Hindlimb muscle (tissue), 1 donor: Measurements from ENCODE around the gene PTGDS. TPM values are rescaled to one million over a fixed set of nuclear protein-coding genes. Genes with fewer than 3 reads are reported as not detected.

ENCODE experiments used
- DNase-seq: peaks from one replicate; pipeline ENCODE4 v3.0.0-alpha.2; 2013
- polyA plus RNA-seq: library from polyadenylated mRNA; unstranded; fragments of 120-200 nt; gene quantifications from one replicate; pipeline ENCODE4 v1.2.1, GENCODE V29; 2013; ENCODE audit not compliant: insufficient read length

The PTGDS gene
- polyA plus RNA-seq, 1 donor: 24.2 TPM

DNA sequence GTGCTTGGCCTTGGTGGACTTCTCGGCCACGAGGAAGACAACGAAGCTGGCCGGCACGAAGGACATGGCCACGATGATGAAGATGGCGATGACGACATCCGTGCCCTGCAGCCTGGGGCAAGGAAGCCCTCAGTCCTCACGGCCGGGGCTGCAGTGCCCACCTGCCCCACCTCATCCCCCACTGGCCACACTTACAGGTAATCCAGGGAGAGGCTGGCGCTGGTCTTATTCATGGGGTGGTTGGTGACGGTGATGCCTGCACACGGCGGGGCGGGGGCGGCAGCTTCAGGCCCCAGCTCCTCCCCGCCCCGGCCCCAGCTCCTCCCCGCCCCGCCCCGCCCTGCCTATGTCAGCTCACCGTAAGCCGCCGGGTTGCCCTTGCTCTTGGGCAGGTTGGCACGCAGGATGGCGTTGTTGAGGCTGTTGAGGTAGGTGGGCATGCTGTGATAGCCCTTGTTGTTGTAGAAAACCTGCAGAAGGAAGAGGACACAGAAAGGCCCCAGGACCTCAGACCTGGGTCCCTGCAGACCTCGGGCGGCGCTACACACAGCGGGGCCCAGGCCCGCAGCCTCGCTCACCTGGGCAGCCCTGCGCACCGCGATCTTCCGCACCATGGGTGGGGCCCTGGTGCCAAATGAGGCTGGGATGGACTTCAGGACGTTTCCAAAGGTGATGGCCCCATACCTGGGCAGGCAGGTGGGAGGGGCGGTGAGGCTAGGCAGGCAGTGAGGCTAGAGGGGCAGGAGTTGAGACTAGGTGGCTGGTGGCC lies 34.8 kb downstream of the PTGDS start:
- DNase-seq: no peak

DNA sequence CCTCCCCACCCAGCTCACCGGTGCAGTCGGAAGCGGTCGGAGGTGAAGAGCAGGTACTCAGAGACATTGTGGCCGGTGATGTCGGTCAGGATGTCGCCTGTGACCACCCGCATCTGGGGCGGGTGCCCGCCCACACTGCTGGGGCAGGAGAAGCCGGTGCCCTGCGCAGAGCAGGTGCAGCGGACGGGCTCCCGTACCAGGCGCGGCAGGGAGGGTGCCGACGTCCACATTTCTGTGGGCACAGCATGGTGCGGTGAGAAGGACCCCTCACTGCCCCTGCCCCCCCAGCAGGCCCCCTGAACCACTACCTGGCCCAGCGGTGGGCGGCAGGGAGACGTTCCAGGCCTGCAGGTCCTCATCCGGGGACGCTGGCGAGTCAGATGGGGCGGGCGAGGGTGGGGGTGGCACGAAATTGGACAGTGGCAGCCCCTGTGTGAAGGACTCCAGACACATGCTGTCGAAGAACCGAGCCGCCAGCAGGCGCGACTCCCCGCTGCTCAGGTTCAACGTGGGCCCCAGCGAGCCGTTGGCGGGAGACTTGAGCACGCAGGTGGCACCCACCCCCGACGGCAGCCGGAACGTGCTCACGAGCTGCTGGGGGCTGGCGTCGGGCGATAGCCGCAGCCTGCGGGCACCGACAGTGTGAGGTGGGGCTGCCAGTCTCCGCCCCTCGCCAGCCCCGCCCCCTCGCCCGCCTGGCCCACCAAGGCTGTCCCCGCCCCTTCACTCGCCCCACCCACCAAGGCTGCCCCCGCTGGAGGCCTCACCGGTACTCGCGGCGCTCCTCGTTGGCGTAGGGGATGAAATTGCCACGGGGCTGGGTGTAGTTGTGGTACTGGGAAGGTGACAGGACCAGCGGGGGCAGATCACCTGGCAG lies 35.6 kb downstream of the PTGDS start:
- DNase-seq: no peak

DNA sequence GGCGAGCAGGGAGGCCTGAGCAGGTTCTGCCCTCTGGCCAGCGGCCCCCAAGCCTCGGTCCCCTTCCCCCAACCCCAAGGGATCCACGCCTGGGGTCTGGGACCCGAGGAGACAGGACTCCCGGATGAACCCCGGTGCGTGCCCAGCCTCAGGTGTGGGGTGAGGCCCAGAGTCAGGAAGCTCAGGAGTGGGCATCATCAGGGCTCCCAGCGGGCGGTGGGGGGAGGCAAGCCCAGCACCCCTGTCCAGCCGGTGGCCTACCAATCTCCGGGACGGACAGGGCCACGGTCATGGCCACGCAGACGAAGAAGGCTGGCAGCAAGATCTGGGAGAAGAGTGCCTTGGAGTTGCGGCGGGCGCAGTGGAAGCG lies 36.3 kb downstream of the PTGDS start:
- DNase-seq: no peak

DNA sequence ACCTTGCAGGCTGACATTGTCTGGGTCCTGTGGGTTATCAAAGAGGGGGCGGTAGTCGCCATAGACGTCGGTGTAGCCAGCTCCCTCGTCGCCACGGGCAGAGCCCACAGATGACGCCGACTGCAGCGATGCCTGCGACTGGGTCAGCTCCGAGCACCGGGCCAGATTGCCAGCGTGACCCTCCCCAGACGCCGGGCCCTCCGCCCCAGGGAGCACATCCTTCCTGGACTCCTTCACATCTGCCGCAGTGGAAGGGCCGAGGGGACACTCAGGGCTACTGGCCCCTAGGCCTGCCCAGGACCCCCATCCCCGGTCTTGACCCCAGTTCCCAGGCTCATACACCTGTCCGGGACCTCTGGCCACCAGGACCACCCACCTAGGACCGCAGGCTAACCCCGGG lies 36.9 kb downstream of the PTGDS start:
- no peak for DNase-seq

DNA sequence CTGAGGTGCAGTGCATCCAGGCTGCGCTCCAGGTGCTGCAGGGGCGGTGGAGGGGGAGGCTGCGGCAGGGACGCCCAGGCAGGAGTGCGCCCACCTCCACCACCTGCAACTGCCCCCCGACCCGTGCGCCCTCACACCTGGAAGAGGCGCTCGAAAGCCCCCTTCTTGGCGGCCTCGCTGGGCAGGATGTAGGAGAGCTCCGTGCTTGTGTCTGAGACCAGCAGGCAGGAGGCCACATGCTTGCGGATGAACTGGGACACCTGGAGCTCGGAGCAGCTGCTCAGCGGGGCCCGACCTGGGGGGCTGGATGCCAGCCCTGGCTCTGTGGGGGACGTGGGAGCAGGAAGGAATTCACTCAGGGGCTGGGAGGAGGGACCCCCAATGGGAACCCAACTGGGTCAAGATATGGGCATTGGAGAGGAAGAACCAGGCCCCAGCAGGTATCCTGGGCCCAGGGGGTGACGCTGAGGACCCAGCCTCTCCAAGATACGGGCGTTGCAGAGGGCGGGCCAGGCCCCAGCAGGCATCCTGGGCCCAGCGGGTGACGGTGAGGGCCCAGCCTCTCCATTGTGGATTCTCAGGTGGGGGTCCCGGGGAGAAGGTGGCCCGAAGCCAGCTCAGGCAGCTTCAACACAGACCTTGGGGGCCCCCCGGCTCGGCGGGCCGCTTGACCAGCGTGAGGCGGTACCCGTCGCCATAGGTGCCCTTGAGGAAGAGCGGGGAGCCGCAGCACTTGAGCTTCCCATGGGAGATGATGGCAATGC lies 37.7 kb downstream of the PTGDS start:
- DNase-seq: no peak

DNA sequence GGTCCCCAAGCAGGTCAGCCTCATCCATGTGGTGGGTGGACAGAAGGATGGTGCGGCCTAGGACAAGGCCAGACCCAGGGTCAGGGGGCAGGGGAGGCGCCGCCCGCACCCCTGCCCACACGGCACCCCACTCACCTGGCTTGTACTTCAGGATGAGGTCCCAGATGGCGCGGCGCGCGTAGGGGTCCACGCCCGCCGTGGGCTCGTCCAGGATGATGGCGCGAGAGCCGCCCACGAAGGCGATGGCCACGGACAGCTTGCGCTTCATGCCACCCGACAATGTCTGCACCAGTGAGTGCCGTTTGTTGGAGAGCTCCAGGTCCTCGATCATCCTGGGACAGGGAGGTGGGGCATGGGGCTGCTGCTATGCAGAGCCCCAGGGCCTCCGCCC lies 38.2 kb downstream of the PTGDS start:
- no peak for DNase-seq

DNA sequence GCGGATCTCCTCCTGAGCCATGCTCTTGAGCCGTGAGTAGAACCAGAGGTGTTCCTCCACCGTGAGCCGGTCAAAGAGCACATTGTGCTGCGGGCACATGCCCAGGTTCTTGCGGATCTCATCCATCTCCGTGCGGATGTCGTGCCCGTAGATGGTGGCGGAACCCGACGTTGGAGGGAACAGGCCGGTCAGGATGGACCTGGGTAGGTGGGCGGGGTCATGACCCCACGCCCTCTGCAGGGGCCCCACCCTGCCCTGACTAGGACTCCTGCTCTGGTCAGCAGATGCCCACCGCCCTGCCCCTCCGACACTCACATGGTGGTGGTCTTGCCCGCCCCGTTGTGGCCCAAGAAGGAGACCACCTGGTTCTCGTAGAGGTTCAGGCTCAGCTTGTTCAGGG lies 38.7 kb downstream of the PTGDS start:
- DNase-seq: no peak

DNA sequence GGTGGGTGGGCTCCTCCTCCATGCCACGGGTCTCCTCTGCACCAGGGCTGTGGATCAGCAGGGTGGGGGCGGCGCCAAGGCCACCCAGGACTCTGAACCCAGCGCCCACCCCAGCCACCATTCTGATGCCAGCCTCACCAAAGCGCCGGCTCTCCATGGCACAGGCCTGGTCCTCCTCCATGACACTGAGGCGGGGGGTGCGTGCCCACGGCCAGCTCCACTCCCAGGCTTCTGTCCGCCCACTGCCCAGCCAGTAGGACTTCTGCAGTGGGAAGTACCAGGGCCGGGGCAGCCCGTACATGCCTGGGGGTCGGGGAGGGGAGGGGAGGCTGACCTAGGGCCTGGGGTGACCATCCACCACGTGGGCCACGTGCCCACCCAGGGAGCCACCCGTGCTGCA lies 39.1 kb downstream of the PTGDS start:
- no peak for DNase-seq

DNA sequence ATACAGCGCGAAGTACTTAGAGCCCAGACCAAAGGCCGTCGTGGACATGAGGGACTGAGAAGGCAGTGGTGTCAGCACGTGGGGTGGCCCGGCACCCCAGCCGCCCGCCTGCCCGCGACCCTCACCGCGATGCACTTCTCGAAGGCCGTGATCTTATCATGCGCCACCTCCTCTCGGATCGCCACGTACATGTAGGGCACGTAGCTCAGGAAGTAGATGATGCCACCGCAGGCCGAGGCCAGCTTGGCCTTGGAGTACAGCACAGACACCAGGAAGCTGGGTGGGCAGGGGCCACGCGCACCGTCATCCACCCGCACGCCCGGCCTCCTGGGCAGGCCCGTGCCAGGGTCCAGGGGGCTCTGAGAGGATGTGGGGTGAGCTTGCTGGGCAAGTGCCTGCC lies 39.8 kb downstream of the PTGDS start:
- DNase-seq: no peak

DNA sequence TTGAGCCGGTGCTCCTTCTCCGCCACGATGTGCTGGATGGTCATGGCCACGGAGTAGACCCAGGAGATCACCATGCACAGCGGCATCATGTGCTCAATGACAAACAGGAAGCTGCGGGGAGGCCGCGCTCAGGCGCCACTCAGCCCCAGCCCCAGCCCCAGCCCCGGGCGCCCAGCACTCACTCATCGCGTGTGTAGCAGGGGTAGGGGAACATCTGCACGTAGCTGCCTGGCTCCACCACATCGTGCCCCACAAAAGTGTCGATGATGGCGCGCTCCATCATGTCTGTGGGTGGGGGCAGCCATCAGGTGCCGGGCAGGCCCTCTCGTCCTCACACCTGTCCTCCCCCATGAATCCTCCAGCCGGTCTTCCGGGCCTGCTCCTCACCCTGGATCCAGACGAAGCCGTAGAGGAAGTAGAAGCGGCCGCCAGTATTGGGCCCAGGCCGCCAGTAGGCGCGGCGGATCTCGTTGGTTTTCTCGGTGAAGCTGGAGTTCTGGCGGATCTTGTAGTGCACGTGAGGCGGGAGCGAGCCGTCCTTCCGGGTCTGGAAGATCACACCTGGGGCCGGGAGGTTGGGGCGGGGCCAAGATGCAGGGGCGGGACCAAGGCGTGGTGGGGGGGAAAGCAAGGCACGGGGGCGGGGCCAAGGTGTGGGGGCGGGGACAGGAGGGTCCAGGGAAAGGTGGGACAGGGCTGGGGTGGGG lies 40.6 kb downstream of the PTGDS start:
- no peak for DNase-seq

DNA sequence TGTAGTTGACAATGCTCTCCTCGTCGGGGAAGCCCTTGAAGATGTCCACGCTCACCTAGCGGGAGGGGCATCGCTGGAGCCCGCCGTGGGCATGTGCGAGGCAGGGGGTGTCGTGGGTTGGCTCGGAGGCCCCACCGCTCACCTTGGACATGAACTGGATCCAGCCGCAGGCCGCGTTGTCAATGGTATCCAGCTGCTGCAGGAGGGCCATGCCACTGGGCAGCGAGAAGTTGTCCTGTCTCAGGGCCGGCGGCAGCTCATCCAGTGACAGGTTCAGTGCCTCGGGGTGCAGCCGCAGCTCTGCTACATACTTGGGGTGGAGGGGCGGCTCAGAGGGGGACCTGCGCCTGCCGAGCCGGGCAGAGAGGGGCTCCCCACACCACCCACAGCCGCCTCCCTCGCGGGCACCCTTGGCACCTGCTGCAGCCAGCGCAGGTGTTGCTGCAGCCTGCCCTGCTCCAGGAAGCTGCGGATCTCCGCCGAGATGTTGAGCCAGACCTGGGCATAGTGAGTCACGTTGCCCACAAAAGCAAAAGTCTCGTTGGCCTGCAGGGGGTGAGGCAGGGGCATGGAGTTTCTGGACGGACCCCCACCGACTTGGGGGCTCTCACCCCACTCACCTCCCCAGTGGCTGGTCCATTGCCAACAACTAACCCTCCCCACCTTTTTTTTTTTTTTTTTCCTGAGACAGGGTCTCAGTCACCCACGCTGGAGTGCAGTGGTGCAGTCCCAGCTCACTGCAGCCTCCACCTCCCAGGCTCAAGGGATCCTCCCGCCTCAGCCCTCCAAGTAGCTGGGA lies 41.7 kb downstream of the PTGDS start:
- no peak for DNase-seq

DNA sequence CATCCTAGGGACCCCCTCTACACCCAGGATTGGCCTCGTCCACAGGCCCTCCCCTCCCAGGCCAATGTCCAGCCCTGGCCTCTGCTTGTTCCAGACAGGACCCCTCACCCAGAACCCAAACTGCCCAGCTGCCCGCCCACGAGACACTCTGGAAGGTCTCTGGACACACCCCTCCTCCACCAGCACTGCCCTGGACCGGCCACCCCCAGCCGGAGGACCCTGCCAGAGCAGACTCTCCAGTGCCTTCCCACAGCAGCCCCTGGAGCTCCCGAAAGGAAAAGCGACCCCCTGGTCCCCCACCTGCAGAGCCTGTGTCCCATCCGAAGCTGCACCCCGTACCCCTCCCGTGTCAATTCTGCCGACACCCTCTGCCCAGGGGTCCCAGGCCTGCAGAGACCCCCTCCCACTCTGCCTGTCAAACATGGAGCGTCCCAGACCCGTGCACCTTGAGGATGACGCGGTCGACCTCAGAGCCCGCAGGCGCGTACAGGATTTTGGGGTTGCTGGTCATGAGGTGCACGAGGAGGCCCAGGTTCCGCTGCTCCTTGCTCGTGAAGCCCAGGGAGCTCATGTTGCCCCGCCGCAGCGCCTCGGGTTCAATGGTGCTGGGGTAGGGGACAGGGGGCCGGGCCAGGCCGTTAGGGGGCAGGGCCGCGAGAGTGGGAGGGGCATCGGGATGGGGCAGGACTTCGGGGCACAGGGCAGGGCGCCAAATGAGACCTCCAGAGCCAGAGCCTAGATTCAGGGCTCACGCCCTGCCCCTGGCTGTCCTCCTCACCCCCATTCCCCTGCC lies 42.8 kb downstream of the PTGDS start:
- no peak for DNase-seq

DNA sequence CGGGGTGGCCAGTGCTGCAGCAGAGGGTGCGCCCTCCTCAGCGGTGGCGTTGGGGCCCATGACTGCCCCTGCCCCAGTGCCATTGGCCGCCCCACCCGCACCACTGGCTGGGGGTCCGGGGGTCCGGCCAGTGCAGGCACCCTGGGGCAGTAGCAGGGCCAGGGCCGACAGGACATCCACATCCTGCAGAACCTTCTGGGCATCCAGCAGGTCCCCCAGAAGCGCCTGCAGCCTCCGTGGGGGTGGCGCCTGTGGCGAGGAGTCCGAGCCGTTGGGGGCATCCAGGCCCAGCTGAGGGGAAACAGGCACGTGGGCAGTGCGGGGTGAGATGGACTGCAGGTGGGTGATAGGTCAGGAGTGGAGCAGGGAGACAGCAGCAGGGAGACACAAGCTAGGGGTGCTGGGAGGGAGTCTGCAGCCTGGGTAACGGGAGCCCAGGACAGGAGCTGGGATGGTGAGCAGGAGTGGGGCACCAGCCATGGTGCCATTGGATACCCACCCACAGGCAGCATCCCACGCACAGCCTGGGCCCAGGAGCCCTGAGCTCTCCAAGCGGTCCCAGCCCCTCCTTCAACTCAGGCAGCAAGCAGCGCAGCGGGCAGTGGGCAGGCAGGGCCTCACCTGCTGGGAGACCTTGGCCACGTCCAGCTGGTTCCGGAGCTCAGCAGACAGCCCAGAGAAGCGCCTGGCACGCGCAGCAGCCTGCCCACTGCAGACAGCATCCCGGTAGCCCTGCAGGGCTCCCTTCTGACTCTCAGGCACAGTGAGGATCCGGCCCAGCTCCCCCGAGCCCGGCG lies 43.7 kb downstream of the PTGDS start:
- DNase-seq: no peak

DNA sequence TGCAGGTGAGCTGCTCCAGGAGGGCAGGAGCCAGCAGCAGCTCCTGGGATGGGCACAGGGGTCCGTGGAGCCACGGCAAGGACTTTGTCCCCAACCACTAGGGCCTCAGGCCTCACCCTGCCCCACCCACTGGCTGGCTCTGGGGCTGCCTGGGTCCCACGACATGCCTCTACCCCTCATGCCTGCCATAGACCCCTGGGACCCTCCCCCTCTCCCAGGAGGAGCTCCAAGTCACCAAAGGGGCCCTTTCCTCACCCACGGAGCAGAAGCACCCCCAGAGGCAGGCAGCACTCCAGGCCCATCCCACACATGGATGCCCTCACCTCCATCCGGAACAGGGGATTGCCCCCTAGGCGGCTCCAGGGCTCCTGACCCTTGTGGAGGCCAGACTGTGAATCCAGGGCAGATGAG lies 44.3 kb downstream of the PTGDS start:
- DNase-seq: no peak

DNA sequence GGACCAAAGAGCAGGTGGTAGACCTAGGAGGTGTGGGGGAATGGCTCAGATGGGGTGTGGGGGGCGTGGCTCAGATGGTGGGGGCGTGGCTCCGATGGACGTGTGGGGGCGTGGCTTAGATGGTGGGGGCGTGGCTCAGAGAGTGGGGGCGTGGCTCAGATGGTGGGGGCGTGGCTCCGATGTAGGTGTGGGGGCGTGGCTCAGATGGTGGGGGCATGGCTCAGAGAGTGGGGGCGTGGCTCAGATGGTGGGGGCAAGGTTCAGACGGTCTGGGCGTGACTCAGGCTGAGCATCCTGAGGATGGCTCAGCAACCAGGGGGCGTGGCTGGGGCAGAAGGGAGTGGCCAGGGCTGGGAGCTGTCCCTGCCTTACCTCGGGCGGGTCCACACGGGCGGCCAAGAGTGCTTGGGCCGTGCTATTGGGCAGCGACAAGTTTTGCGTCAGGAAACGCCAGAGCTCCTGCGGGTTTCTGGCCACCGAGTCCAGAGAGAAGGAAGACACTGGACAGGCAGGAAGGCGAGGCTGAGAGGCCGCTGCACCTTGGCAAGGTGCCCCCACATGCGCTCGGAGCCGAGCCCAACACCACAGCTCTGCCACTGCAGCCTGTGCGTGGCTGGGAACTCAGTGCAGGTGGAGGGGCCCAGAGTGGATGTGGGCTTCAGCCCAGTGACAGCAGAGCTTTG lies 44.8 kb downstream of the PTGDS start:
- DNase-seq: no peak

DNA sequence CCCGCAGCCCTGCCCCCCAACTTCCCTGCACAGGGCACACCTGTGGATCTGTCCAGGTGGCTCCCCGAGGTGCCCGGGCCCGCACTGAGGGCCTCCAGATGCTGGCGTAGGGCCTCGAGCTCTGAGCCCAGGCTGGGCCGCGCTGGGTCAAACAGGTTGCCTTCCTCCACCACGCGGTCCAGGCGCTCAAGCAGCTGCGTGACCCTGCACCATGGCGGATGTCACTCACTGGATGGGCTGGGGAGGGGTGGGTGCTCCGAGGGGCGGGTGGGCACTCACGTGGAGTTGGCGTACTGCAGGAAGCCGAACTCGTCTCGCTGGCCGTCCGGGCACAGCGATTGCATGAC lies 45.3 kb downstream of the PTGDS start:
- no peak for DNase-seq

DNA sequence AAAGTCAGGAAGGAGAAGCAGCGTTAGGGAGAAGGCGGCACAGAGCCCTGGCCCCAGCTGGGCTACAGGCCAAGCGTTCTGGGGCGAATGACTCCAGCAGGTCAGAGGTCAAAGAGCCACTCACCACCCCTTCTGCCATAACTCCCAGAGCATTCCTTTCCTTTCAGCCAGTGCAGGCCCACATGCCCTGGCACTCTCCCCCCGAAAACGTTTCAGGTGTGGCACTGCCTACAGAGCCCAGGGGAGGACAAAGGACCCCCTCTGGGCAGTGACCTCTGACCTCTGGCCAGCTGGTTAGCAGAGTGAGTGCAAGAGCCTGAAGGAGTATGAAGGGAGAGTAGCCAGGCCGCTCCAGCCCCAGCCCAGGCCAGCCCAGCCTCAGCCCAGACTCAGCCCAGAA lies 45.9 kb downstream of the PTGDS start:
- DNase-seq: no peak

DNA sequence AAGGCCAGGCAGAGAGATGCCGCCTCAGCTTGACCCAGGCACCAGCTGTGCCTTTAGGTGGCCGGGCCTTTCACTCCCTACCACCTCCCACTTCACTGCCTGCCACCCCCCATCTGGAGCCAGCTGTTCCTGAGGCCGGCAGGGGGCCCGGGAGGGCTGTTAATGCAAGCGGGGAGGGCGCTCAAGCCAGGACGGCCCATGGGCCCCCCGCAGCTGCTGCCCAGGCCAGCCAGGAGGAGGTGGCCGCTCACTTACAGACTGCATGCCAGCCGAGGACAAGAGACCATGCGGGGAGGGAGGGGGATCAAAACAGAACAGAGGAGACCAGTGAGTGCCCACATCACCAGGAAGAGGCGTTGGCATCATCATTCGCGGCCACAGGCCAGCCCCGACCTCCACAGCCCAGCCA lies 46.3 kb downstream of the PTGDS start:
- DNase-seq: no peak

DNA sequence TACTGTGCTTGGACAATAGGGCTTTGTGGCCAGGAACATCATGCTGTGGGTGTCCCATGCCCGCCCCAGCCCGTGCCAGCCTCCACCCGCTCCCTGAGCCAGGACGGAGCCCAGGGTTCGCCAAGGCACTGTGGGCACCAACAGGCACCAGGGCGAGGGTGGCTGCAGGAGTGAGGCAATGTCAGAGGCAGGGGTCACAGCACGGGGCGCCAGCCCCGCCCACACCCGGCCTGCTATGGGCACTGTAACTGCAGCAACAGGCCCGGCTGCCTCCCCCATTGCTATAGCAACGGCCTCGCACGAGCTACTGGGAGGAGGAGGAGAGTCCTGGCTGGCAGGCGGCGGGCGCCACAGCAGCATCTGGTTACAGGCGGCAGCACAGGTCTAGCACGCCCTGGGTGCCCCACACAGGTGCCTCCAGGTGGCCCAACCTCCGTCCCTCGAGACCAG lies 48.2 kb downstream of the PTGDS start:
- DNase-seq: no peak

DNA sequence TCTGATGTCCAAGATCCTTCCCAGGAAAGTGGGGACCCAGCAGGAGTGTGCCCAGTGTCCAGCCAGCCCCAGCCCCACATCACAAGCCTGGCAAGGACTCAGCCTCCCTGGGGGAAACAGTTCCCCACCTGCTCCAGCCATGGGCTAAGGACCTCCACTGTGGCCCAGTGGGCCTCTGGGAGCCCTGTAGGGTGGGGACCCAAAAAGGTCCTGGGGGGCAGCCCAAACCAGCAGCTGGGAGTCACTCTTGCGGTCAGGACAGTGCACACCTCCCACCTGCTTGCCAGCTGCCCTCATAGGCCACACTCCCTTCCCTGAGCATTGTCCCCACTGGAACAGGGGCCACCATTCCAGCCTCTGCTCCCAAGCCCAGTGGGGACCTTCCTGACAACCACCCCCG lies 49.1 kb downstream of the PTGDS start:
- DNase-seq: no peak
